ENCODE results near the gene DMKN. TPM values are rescaled to one million over a fixed set of nuclear protein-coding genes. Genes with fewer than 3 reads are reported as not detected.

DMKN gene
- total and polyA plus RNA-seq, 2 experiments from 2014 or later = 220 to 289 TPM

- TF ChIP-seq, protein P1, sequence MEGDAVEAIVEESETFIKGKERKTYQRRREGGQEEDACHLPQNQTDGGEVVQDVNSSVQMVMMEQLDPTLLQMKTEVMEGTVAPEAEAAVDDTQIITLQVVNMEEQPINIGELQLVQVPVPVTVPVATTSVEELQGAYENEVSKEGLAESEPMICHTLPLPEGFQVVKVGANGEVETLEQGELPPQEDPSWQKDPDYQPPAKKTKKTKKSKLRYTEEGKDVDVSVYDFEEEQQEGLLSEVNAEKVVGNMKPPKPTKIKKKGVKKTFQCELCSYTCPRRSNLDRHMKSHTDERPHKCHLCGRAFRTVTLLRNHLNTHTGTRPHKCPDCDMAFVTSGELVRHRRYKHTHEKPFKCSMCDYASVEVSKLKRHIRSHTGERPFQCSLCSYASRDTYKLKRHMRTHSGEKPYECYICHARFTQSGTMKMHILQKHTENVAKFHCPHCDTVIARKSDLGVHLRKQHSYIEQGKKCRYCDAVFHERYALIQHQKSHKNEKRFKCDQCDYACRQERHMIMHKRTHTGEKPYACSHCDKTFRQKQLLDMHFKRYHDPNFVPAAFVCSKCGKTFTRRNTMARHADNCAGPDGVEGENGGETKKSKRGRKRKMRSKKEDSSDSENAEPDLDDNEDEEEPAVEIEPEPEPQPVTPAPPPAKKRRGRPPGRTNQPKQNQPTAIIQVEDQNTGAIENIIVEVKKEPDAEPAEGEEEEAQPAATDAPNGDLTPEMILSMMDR (IDR thresholded peaks at IDR 0.05; ENCODE audit: low read depth, low read length) = no peak
- H3K4me1 ChIP-seq (ENCODE audit: low read depth) = peaks cover 3% of the 10 kb centered on the region
- H3K27ac ChIP-seq = no peak overlapping the region
- no peaks in the 10 kb centered on the region for H3K36me3 ChIP-seq
- peak overlapping the region; percentile 58 for H3K4me3 ChIP-seq
- H3K27me3 ChIP-seq = no peaks in the 10 kb centered on the region
- DNase-seq (ENCODE audit: low read depth in 1 of 2, low spot score in 1 of 2) = no peak
- H3K9me3 ChIP-seq (ENCODE audit: low read depth) = no peaks in the 10 kb centered on the region
These were observed 33.1 kb upstream of the DMKN start for GRCh38 chr19:35546532-35546931.

DNA sequence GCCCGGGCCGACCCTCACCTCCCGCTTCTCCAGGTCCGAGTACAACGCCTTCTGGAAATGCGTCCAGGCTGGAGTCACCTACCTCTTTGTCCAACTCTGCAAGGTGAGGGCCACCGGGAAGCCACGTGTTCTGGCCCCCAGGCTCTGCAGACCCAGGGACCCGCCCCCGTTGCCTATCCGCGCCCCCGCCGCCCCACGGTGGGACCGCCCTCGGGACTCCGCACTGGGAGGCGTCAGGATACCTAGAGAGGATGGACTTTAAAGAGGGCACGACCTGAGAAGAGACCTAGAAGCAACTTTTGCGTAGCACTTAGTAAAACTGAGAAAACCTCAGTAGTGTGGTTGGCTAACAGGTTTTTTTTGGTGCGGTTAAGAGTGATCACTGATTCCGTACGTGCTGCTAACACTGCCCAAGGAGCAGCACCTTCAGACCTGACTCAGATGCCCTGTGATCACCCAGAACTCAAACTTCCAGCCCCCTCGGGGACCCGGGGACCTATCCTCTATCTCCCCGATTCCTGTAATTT, 32.5 kb upstream of the DMKN start:
- TF ChIP-seq, protein P1 (IDR thresholded peaks at IDR 0.05; ENCODE audit: low read depth, low read length) = no peak
- Histone ChIP-seq H3K36me3 (no peaks in the 10 kb centered on the region), H3K9me3 (ENCODE audit: low read depth) (no peaks in the 10 kb centered on the region), H3K4me3 (peak overlapping the region; percentile 58), H3K27me3 (no peaks in the 10 kb centered on the region), H3K4me1 (ENCODE audit: low read depth) (peaks cover 3% of the 10 kb centered on the region), H3K27ac (peak overlapping the region; percentile 7)
- peak in 1 of 2 donors; percentile 30 for DNase-seq (ENCODE audit: low read depth in 1 of 2, low spot score in 1 of 2)

DNA sequence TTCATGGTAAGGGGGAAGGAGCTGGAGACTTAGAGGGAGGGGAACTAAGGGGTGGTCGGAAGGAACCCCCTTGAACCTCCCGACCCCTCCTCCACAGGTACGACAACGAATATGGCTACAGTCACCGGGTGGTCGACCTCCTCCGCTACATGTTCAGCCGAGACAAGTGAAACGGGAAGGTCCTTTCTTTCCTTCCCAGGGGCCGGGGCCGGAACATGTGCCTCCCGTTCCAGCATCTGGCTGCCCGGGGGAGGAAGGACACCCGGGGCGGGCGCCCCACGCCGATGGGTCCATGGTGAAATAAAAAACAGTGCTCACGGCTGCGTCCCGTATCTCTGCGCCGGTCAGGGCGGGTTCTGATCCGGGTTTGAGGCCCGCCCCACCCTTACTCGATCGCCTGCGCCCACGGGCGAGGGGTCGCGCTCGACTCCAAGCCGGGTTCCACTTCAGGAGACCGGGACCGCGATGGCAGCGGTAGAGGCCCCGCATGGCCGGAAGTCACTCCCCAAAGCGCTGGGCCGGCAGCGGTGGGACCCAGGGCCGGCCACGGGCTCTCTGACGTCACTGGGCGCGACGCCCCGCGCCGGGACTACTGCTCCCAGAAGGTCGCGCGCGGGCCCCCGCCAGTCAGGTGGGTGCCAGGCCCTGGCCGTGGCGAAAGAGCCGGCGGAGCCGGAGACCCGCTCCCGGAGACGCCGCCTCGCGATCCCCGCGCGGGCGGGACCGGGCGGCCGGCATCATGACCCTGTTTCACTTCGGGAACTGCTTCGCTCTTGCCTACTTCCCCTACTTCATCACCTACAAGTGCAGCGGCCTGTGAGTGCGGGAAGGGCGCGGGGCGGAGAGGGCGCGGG, 31.8 kb upstream of the DMKN start, which contains the start of gene TMEM147:
Gene TMEM147 (plus strand): TSS at position 626 of the 854 bp plus-strand sequence. CDS start 114 bp downstream, at position 740.
- Histone ChIP-seq H3K4me3 (peak within 1 kb of the TSS; percentile 58), H3K27ac (peak within 1 kb of the TSS; percentile 7), H3K36me3 (no peaks in the 10 kb centered on the region), H3K9me3 (ENCODE audit: low read depth) (no peaks in the 10 kb centered on the region), H3K27me3 (no peaks in the 10 kb centered on the region), H3K4me1 (ENCODE audit: low read depth) (peaks cover 3% of the 10 kb centered on the region)
- peak; percentile 90 to 97 for DNase-seq (ENCODE audit: low read depth in 1 of 2, low spot score in 1 of 2)
- TF ChIP-seq, protein P1 (IDR thresholded peaks at IDR 0.05; ENCODE audit: low read depth, low read length) = no peak

DNA sequence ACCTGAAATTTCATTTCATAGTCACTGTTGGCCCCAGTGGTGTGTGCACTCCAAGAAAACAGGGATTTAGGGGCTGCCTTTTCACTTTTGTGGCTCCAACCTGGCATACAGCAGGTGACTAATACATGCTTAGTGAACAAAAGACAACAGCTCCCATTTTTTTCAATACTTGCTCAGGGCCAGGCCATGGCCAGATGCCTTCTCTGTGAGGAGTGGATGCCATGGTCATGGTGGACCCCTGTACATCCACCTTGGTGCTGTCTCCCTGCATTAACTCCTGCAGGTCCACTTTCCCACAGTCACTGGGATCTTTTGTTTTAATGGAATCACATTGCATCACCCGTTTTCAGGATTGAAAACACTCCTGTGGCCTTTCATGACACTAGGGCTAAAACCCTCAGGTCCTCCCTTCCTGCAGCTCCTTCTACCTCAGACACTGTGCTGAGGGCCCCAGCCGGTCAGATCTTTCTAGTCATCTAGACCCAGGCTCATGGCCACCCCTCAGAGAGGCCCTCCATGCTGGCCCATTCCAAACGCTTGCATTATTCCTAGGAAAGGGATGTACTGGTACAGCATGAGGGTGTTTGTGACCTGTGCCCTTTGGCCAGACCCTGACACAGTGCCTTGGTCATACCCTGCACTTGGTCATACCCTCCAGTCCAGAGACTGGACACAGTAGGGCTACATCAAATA, 30.8 kb upstream of the DMKN start:
- Histone ChIP-seq H3K36me3 (no peaks in the 10 kb centered on the region), H3K27ac (no peak overlapping the region), H3K4me1 (ENCODE audit: low read depth) (peaks cover 3% of the 10 kb centered on the region), H3K9me3 (ENCODE audit: low read depth) (no peaks in the 10 kb centered on the region), H3K27me3 (no peaks in the 10 kb centered on the region), H3K4me3 (peak overlapping the region; percentile 58)
- TF ChIP-seq, protein P1 (IDR thresholded peaks at IDR 0.05; ENCODE audit: low read depth, low read length) = no peak
- DNase-seq (ENCODE audit: low read depth in 1 of 2, low spot score in 1 of 2) = no peak

GRCh38 chr19:35543280-35544109, 30.0 kb upstream of the DMKN start:
- no peaks in the 10 kb centered on the region for H3K36me3 ChIP-seq
- no peaks in the 10 kb centered on the region for H3K27me3 ChIP-seq
- H3K27ac ChIP-seq = no peak overlapping the region
- no peaks in the 10 kb centered on the region for H3K9me3 ChIP-seq (ENCODE audit: low read depth)
- TF ChIP-seq, protein P1 (IDR thresholded peaks at IDR 0.05; ENCODE audit: low read depth, low read length) = no peak
- no peak for DNase-seq (ENCODE audit: low read depth in 1 of 2, low spot score in 1 of 2)
- peaks cover 3% of the 10 kb centered on the region for H3K4me1 ChIP-seq (ENCODE audit: low read depth)
- no peak overlapping the region for H3K4me3 ChIP-seq
